LNCaP clone FGC (cell line): ENCODE data around the gene CHD2.

ENCODE experiments used
- DNase-seq: peaks from one replicate; pipeline ENCODE4 v3.0.0-alpha.2; 2011; ENCODE audit warnings: low read depth
- H3K4me3 ChIP-seq: 2 replicates; pipeline ENCODE4 v1.5.1; 2011; ENCODE audit warnings: mild to moderate bottlenecking, low read depth, low read length, control low read depth
- CTCF ChIP-seq: IDR thresholded peaks from 2 replicates; pipeline ENCODE4 v1.5.1; 2012; ENCODE audit warnings: mild to moderate bottlenecking; ENCODE audit not compliant: control insufficient read depth, insufficient read depth; ENCODE audit errors: extremely low read depth

CHD2 gene

GRCh38 chr15:92930054-92930621, 30.0 kb downstream of the CHD2 start:
- H3K4me3 ChIP-seq: no peak overlapping the region
- TF ChIP-seq CTCF: no peak
- no peak for DNase-seq

DNA sequence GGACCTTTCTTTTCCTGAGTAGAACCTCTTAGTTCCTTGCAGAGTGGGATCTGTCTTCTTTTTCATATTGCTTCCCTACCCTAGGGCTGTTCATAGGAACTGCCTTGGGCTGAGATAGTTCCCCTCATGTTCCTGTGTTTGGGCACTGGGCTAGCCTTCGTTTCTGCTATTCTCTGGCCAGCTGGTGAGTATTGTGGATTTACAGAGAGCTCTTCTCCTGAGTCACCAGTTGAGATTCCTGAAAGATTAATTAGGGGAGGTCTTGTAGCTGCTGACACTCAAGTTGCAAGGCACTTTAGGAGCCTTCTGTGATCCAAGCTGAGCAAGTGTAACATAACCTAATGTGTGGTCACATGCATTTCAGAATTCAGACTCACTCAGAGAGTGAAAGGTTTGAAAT, 30.7 kb downstream of the CHD2 start:
- DNase-seq: no peak
- no peak for TF ChIP-seq CTCF
- no peak overlapping the region for H3K4me3 ChIP-seq

- H3K4me3 ChIP-seq: no peak overlapping the region
- TF ChIP-seq CTCF: no peak
- DNase-seq: no peak
Observed at GRCh38 chr15:92932946-92933649, 33.0 kb downstream of the CHD2 start.

DNA sequence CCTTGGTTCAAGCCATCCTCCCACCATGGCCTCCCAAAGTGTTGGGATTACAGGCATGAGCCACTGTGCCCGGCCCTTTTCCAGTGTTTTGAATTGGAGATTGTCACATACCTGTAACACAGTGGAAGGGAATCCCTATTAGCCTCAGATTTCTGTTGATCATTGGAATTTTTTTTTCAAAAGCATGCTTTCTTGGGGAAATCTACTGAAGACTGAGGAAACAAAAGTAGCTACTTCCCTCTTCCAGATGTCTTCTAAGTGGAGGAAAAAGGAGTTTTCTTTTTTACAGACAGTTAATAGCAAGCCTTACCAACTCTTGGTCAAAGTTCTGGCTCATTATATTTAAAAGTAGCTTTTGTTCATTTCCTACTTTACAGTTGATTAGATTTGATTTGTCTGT, 33.7 kb downstream of the CHD2 start:
- DNase-seq: no peak
- no peak overlapping the region for H3K4me3 ChIP-seq
- no peak for TF ChIP-seq CTCF

- TF ChIP-seq CTCF: no peak
- DNase-seq: no peak
- no peak overlapping the region for H3K4me3 ChIP-seq
Observed at GRCh38 chr15:92934716-92935115, 34.6 kb downstream of the CHD2 start.

DNA sequence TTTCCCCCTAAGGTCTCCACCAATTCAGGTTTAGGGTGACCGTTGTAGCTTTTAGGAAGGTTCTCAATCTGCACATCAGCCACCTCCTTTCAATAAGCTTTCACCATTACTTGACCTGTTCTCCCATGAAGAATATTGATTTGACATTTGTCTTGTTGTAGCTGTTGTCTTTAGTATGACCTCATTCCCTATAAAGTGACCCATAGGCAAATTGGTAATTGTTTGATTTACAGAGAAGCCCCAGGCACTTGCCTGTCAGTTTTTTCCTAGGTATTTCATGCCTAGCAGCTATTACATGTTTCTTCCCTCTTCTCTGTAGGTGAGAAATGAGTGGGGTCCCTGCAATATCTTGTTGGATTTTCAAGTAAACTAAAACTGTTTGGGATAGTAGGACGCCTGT, 36.0 kb downstream of the CHD2 start:
- DNase-seq: no peak
- H3K4me3 ChIP-seq: no peak overlapping the region
- TF ChIP-seq CTCF: no peak

GRCh38 chr15:92936693-92937092, 36.6 kb downstream of the CHD2 start:
- no peak overlapping the region for H3K4me3 ChIP-seq
- no peak for DNase-seq
- TF ChIP-seq CTCF: no peak
